ENCODE measurements around the gene CMTM6. TPM values are rescaled to one million over a fixed set of nuclear protein-coding genes. Genes with fewer than 3 reads are reported as not detected.
"Not testable (repeated sequence)": the region's sequence is repeated elsewhere in the genome, so short reads cannot be mapped to it uniquely, and the experiment has no call there.

Gene CMTM6
- total RNA-seq, 1 donor, result 102 TPM

DNA sequence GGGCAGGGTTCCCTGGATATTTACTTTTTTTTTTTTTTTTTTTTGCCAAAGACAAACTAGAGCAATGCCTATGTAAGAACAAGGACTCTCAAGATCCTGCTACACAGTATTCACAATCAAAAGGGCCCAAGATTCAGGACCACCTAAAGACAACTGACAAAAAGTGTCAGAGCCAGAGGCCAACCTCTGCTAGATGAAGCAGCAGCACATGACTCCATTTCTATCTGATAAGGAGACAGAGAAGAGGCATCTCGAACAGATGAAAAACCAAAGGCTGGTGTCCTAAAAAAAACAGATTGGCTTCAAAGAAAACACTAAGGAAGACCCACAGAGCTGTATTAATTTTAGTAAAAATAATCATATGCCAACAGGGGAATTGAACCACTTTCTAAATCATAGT, 20.0 kb downstream of the CMTM6 start:
- Histone ChIP-seq H3K9me3 (ENCODE audit: low read depth, low read length) (no peaks in the 10 kb centered on the region), H3K4me2 (ENCODE audit: insufficient read depth, low read length) (no peak overlapping the region), H3K4me1 (ENCODE audit: insufficient read depth, low read length) (no peaks in the 10 kb centered on the region), H3K4me3 (ENCODE audit: insufficient read depth, low read length) (no peak overlapping the region), H3K27me3 (ENCODE audit: insufficient read depth, low read length) (no peaks in the 10 kb centered on the region), H2AFZ (ENCODE audit: low read length) (no peak overlapping the region), H3K79me2 (ENCODE audit: insufficient read depth, low read length) (no peaks in the 10 kb centered on the region), H3K27ac (ENCODE audit: low read depth, low read length) (no peak overlapping the region), H4K20me1 (ENCODE audit: insufficient read depth, low read length) (no peaks in the 10 kb centered on the region), H3K36me3 (ENCODE audit: insufficient read depth, low read length) (peaks cover 24% of the 10 kb centered on the region)
- TF ChIP-seq, protein P1, sequence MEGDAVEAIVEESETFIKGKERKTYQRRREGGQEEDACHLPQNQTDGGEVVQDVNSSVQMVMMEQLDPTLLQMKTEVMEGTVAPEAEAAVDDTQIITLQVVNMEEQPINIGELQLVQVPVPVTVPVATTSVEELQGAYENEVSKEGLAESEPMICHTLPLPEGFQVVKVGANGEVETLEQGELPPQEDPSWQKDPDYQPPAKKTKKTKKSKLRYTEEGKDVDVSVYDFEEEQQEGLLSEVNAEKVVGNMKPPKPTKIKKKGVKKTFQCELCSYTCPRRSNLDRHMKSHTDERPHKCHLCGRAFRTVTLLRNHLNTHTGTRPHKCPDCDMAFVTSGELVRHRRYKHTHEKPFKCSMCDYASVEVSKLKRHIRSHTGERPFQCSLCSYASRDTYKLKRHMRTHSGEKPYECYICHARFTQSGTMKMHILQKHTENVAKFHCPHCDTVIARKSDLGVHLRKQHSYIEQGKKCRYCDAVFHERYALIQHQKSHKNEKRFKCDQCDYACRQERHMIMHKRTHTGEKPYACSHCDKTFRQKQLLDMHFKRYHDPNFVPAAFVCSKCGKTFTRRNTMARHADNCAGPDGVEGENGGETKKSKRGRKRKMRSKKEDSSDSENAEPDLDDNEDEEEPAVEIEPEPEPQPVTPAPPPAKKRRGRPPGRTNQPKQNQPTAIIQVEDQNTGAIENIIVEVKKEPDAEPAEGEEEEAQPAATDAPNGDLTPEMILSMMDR (IDR thresholded peaks at IDR 0.05; ENCODE audit: extremely low read depth, low read depth, low read length), result no peak
- no peak for DNase-seq (ENCODE audit: insufficient read length, low spot score, missing footprints)

DNA sequence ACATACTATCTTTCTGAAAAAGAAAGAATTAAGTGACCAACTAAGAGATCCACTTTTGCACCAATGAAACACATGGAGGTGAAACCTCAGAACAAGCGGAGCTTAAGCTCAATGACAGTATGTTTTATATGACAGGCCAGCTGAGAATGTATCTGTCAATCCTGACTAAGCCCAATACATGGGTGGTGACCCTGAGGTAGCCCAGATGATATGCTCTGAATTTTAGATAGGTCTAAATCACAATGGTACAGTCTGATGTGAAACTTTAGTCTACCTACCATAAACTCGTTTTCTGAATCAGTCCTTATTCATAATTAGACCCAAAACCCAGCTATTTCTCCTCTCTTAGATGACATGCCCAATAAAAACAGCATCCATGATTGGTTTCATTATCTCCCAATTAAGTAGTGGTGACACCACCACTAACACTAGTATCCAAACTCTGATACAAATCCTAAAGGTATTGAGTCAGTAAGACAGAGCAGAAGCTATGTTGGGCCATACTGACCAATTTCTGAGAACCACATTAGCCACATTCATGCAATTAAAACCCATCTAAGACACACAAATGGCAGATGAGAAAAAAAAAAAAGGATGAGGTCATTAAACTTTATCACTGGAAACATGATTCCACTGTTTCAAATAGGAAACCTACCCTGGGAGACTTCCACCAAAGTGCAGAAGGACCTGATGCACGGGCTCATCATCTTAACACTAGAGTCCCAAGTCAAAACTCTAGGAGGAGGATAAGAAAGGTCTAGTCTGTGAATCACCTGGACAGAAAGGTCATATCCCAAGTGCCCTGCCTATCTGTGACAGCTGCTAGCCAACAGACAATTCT, 20.6 kb downstream of the CMTM6 start:
- Histone ChIP-seq H3K36me3 (ENCODE audit: insufficient read depth, low read length) (peaks cover 24% of the 10 kb centered on the region), H3K9me3 (ENCODE audit: low read depth, low read length) (no peaks in the 10 kb centered on the region), H3K27ac (ENCODE audit: low read depth, low read length) (no peak overlapping the region), H3K79me2 (ENCODE audit: insufficient read depth, low read length) (no peaks in the 10 kb centered on the region), H4K20me1 (ENCODE audit: insufficient read depth, low read length) (no peaks in the 10 kb centered on the region), H3K27me3 (ENCODE audit: insufficient read depth, low read length) (no peaks in the 10 kb centered on the region), H3K4me1 (ENCODE audit: insufficient read depth, low read length) (no peaks in the 10 kb centered on the region), H3K4me2 (ENCODE audit: insufficient read depth, low read length) (no peak overlapping the region), H3K4me3 (ENCODE audit: insufficient read depth, low read length) (no peak overlapping the region), H2AFZ (ENCODE audit: low read length) (no peak overlapping the region)
- TF ChIP-seq, protein P1 (IDR thresholded peaks at IDR 0.05; ENCODE audit: extremely low read depth, low read depth, low read length), result no peak
- DNase-seq (ENCODE audit: insufficient read length, low spot score, missing footprints), result no peak

GRCh38 chr3:32480604-32481003, 22.0 kb downstream of the CMTM6 start:
- peaks cover 17% of the 10 kb centered on the region for H3K36me3 ChIP-seq (ENCODE audit: insufficient read depth, low read length)
- DNase-seq (ENCODE audit: insufficient read length, low spot score, missing footprints), result no peak
- no peak overlapping the region for H3K27ac ChIP-seq (ENCODE audit: low read depth, low read length)

DNA sequence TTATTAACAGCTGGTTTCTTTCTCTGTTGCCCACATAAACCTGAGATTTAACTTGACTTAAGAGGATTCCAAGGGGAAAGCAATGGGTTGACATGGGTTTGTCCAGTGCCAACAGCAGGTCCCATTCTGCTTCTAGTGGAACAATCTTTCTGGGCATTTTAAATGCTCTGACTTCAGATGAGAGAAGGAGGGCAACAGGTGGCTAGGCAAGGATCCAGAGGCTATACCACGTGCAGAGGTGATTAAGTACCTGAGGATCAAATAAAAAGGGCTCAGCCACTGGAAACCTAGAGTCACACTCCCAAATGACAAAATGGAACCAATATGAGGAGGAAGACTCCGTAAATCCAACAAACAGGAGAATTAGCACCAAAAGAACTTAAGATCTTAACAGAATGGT, 28.5 kb downstream of the CMTM6 start:
- Histone ChIP-seq H2AFZ (ENCODE audit: low read length) (no peak overlapping the region), H3K9me3 (ENCODE audit: low read depth, low read length) (no peaks in the 10 kb centered on the region), H3K4me1 (ENCODE audit: insufficient read depth, low read length) (peaks cover 23% of the 10 kb centered on the region), H3K36me3 (ENCODE audit: insufficient read depth, low read length) (no peaks in the 10 kb centered on the region), H3K27ac (ENCODE audit: low read depth, low read length) (no peak overlapping the region), H3K79me2 (ENCODE audit: insufficient read depth, low read length) (peaks cover 7% of the 10 kb centered on the region), H4K20me1 (ENCODE audit: insufficient read depth, low read length) (peaks cover 12% of the 10 kb centered on the region), H3K27me3 (ENCODE audit: insufficient read depth, low read length) (no peaks in the 10 kb centered on the region), H3K4me2 (ENCODE audit: insufficient read depth, low read length) (no peak overlapping the region), H3K4me3 (ENCODE audit: insufficient read depth, low read length) (no peak overlapping the region)
- TF ChIP-seq, protein P1 (IDR thresholded peaks at IDR 0.05; ENCODE audit: extremely low read depth, low read depth, low read length), result no peak
- no peak for DNase-seq (ENCODE audit: insufficient read length, low spot score, missing footprints)

More at GRCh38 chr3:32480604-32481003, 22.0 kb downstream of the CMTM6 start:
- TF ChIP-seq, protein P1 (IDR thresholded peaks at IDR 0.05; ENCODE audit: extremely low read depth, low read depth, low read length), result no peak
- Histone ChIP-seq H3K79me2 (ENCODE audit: insufficient read depth, low read length) (no peaks in the 10 kb centered on the region), H3K4me2 (ENCODE audit: insufficient read depth, low read length) (no peak overlapping the region), H2AFZ (ENCODE audit: low read length) (no peak overlapping the region), H3K4me1 (ENCODE audit: insufficient read depth, low read length) (no peaks in the 10 kb centered on the region), H3K9me3 (ENCODE audit: low read depth, low read length) (no peaks in the 10 kb centered on the region), H3K27me3 (ENCODE audit: insufficient read depth, low read length) (no peaks in the 10 kb centered on the region), H3K4me3 (ENCODE audit: insufficient read depth, low read length) (no peak overlapping the region), H4K20me1 (ENCODE audit: insufficient read depth, low read length) (no peaks in the 10 kb centered on the region)

DNA sequence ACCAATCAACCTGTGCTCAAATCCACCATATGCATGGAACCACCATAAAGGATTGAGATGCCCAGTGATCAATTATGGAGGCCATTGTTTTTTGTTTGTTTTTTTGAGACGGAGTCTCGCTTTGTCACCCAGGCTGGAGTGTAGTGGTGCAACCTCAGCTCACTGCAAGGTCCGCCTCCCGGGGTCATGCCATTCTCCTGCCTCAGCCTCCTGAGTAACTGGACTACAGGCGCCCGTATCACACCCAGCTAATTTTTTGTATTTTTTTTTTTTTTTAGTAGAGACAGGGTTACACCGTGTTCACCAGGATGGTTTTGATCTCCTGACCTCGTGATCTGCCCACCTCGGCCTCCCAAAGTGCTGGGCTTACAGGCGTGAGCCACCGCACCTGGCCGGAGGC, 30.5 kb downstream of the CMTM6 start:
- H3K4me3 ChIP-seq (ENCODE audit: insufficient read depth, low read length); H2AFZ ChIP-seq (ENCODE audit: low read length): not testable (repeated sequence)
- peaks cover 18% of the 10 kb centered on the region for H4K20me1 ChIP-seq (ENCODE audit: insufficient read depth, low read length)

More for the DNA sequence above, 30.5 kb downstream of the CMTM6 start:
- H3K4me1 ChIP-seq (ENCODE audit: insufficient read depth, low read length), result peaks cover 29% of the 10 kb centered on the region
- not testable (repeated sequence) for H3K27me3 ChIP-seq (ENCODE audit: insufficient read depth, low read length); H3K79me2 ChIP-seq (ENCODE audit: insufficient read depth, low read length); H3K9me3 ChIP-seq (ENCODE audit: low read depth, low read length); DNase-seq (ENCODE audit: insufficient read length, low spot score, missing footprints); H3K4me2 ChIP-seq (ENCODE audit: insufficient read depth, low read length); H3K36me3 ChIP-seq (ENCODE audit: insufficient read depth, low read length); H3K27ac ChIP-seq (ENCODE audit: low read depth, low read length)
